Cardiac fibroblast (primary cell): Measurements from ENCODE around the gene ZNF516.
A peak's percentile ranks its signal among the peaks of the same experiment; 100 is the strongest.

ENCODE experiments used
- DNase-seq, 2 donors: peaks; one replicate each; pipeline versions ENCODE4 v3.0.0 to v3.0.0-alpha.2; 2010; ENCODE audit warnings: low read depth in 2 of 2
- H3K4me3 ChIP-seq, 2 donors: replicated peaks in 1 of 2; 1 replicate in 1 of 2; 2 replicates in 1 of 2; pipeline ENCODE4 v1.5.1; 2011; ENCODE audit warnings: low read depth in 2 of 2, low read length in 2 of 2, mild to moderate bottlenecking in 2 of 2, moderate library complexity in 1 of 2
- CTCF ChIP-seq: IDR thresholded peaks from one replicate; pipeline ENCODE4 v1.5.1; 2011; ENCODE audit warnings: low read depth, mild to moderate bottlenecking, low read length, inconsistent platforms

ZNF516 gene

DNA sequence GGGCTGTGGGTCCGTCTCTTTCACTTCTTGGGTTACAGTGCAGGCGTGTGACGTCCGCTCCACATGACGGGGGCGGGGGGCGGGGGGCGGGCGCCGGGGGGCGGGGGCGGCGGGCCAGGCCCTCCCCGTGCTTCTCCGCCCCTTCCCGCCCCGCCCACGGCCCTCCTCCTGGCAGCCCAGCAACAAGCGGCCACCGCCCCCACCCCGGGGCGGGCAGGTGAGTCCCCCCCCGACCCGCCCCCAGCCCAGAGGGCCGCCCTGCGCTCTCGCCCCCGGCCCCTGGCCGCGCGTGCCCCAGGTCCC lies 3.6 kb downstream of the ZNF516 start:
- peak overlapping the region; percentile 77 to 84 for H3K4me3 ChIP-seq
- peak; percentile 54 to 78 for DNase-seq
- TF ChIP-seq CTCF, result no peak

GRCh38 chr18:76490670-76491472 lies 4.2 kb downstream of the ZNF516 start:
- peak overlapping the region; percentile 77 to 84 for H3K4me3 ChIP-seq
- peak in 1 of 2 donors; percentile 21 for DNase-seq
- TF ChIP-seq CTCF, result no peak

DNA sequence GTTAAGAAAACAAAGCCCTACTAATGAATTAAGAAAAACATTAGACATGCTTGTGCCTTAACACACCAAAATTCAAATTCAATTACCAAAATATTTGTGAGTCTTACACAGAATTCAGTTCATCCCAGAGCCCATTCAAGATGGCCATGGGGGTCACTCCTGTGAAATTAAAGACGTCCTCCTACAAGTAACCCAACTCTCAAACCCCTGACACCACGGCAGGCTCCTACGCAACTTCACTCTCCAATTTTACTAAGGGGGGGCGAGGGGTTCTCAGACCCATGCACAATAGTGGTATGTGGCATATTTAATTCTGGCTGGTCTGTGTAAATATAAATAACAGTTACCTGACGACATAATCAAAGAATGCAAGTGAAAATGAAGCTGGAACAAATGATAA lies 5.0 kb downstream of the ZNF516 start:
- DNase-seq, result no peak
- TF ChIP-seq CTCF, result no peak
- H3K4me3 ChIP-seq, result peak overlapping the region; percentile 77 to 84

GRCh38 chr18:76489081-76489480 lies 6.0 kb downstream of the ZNF516 start:
- H3K4me3 ChIP-seq, result no peak overlapping the region

DNA sequence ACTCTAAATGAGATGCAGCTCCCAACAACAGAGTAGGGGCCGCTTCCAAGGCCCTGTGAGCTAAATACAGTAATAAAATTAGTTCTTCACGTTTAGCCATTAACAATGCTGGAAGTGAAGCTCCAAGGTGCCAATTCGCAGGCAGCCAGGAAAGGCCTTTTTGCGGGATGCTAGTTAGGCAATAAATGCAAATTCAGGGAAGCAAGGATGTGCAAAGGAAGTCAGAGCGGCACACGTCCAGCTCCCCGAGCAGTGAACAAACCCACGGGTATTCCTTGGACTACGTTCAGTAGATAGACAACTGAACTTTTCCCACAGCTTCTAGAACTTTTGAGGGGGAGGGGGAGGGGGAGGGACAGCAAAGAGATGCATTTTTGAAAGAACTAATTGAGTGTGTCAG lies 6.9 kb downstream of the ZNF516 start:
- no peak for TF ChIP-seq CTCF
- DNase-seq, result peak; percentile 61 to 86
- H3K4me3 ChIP-seq, result no peak overlapping the region

More at GRCh38 chr18:76489081-76489480, 6.0 kb downstream of the ZNF516 start:
- DNase-seq, result peak in 1 of 2 donors; percentile 29
- TF ChIP-seq CTCF, result no peak

GRCh38 chr18:76487782-76488181 lies 7.3 kb downstream of the ZNF516 start:
- no peak overlapping the region for H3K4me3 ChIP-seq
- DNase-seq, result no peak
- TF ChIP-seq CTCF, result no peak

DNA sequence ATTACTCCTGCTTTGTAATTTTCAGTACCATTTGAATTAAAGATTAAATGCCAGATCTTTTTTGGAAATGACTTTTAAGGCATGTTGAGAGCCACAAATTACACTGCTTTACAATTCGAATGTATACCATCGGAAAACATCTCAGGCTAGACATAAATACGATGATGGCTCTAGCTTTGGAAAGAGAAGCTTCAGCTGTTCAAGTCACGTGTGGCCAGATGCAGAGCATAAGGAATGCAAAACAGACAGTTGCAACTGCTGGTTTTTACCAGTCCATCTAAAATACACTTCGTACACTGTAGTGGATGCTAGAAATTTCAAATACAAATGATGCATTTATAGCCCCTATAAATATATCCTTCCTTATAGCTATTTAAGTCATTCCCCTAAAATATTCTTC lies 8.0 kb downstream of the ZNF516 start:
- TF ChIP-seq CTCF, result no peak
- DNase-seq, result peak in 1 of 2 donors; percentile 50
- no peak overlapping the region for H3K4me3 ChIP-seq
